MM.1S (cell line): Measurements from ENCODE around the gene RAPGEF2.

Experiments used
- DNase-seq: peaks from one replicate; pipeline ENCODE4 v3.0.0-alpha.2; 2015
- H2AFZ ChIP-seq: fragments of 300-600 bp; sonication (generic); 2 replicates; pipeline ENCODE4 v1.6.0; 2016; ENCODE audit warnings: antibody characterized with exemption, low read length
- H3F3A ChIP-seq: fragments of 300-600 bp; sonication (generic); 2 replicates; pipeline ENCODE4 v1.6.1; 2016; ENCODE audit warnings: mild to moderate bottlenecking, antibody characterized with exemption, low read length, moderate library complexity, mixed read lengths; ENCODE audit not compliant: insufficient read depth
- H3K27ac ChIP-seq: fragments of 300-600 bp; sonication (generic); 2 replicates; pipeline ENCODE4 v1.5.1; 2016; ENCODE audit warnings: mild to moderate bottlenecking, low read length
- H3K27me3 ChIP-seq: fragments of 300-600 bp; sonication (generic); replicated peaks from 2 replicates; pipeline ENCODE4 v1.6.0; 2016; ENCODE audit warnings: low read length; ENCODE audit not compliant: insufficient read depth
- H3K36me3 ChIP-seq: fragments of 300-600 bp; sonication (generic); replicated peaks from 2 replicates; pipeline ENCODE4 v1.6.1; 2016; ENCODE audit warnings: mild to moderate bottlenecking, low read length, mixed read lengths; ENCODE audit not compliant: insufficient read depth
- H3K4me1 ChIP-seq: fragments of 300-600 bp; sonication (generic); 2 replicates; pipeline ENCODE4 v1.6.1; 2016; ENCODE audit warnings: low read length, mixed read lengths
- H3K4me2 ChIP-seq: fragments of 300-600 bp; sonication (generic); 2 replicates; pipeline ENCODE4 v1.6.0; 2016; ENCODE audit warnings: low read depth, low read length
- H3K4me3 ChIP-seq: fragments of 300-600 bp; sonication (generic); 2 replicates; pipeline ENCODE4 v1.5.1; 2016; ENCODE audit warnings: low read length, mixed read lengths
- H3K79me2 ChIP-seq: fragments of 300-600 bp; sonication (generic); 2 replicates; pipeline ENCODE4 v1.6.1; 2016; ENCODE audit warnings: mixed run types, low read length, mixed read lengths
- H3K9ac ChIP-seq: fragments of 300-600 bp; sonication (generic); 2 replicates; pipeline ENCODE4 v1.6.1; 2016; ENCODE audit warnings: low read length, mixed read lengths
- H3K9me2 ChIP-seq: fragments of 300-600 bp; sonication (generic); replicated peaks from 2 replicates; pipeline ENCODE4 v1.6.1; 2016; ENCODE audit warnings: mild to moderate bottlenecking, low read length, mixed read lengths; ENCODE audit not compliant: insufficient read depth
- H3K9me3 ChIP-seq: fragments of 300-600 bp; sonication (generic); replicated peaks from 2 replicates; pipeline ENCODE4 v1.6.1; 2016; ENCODE audit warnings: mild to moderate bottlenecking, low read length, mixed read lengths; ENCODE audit not compliant: insufficient read depth
- H4K20me1 ChIP-seq: fragments of 300-600 bp; sonication (generic); 2 replicates; pipeline ENCODE4 v1.6.1; 2016; ENCODE audit warnings: mild to moderate bottlenecking, low read length, moderate library complexity, mixed read lengths; ENCODE audit not compliant: insufficient read depth
- EZH2 ChIP-seq: fragments of 300-600 bp; sonication (generic); optimal IDR thresholded peaks from 2 replicates; pipeline ENCODE3; 2017; ENCODE audit warnings: low read depth, mild to moderate bottlenecking, antibody characterized with exemption, low read length, mixed read lengths
- EZH2phosphoT487 ChIP-seq: fragments of 300-600 bp; sonication (generic); IDR thresholded peaks from 2 replicates; pipeline ENCODE4 v1.6.1; 2018; ENCODE audit warnings: antibody characterized with exemption, low read length
- TF ChIP-seq, protein P1 (sequence below): fragments of 300-600 bp; sonication (generic); IDR thresholded peaks from 2 replicates; pipeline ENCODE4 v1.5.1; 2016; ENCODE audit warnings: antibody characterized with exemption, low read length, mixed read lengths

The RAPGEF2 gene

DNA sequence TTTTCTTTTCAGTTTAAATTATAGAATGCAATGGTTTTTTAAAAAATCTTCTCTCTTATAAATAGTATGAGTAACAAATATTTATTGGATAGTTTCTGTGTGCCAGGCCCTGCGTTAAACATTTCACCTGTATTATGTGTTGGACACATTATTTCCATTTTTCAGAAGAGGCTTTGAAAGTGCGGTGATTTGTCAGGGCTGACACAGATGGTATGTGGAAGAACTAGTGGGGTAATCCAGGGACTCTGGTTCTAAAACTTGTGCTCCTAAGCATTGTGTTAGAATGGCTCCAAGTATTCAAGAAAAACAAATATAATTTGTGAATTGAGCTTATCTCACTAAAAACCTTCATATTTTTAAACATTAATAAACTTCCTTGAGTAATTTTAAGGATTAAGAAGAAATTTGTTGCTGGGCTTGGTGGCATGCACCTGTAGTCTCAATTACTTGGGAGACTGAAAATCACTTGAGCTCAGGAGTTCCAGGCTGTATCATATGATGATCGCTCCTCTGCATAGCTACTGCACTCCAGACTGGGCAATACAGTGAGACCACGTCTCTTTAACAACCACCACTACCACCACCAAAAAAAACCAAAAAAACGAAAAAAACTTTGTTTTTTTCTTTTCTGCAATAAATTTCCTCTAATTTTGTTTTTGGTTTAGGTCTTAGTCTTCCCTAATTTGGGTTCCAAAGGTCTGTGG, 40.0 kb downstream of the RAPGEF2 start:
- TF ChIP-seq EZH2phosphoT487: no peak
- Histone ChIP-seq H3K4me1 (no peaks in the 10 kb centered on the region), H3K4me3 (no peak overlapping the region), H3K27ac (no peak overlapping the region), H3F3A (no peaks in the 10 kb centered on the region), H3K79me2 (peaks cover 18% of the 10 kb centered on the region; the same call in 1 of the 2 replicates), H3K36me3 (no peaks in the 10 kb centered on the region), H3K9me3 (no peaks in the 10 kb centered on the region), H3K27me3 (no peaks in the 10 kb centered on the region), H4K20me1 (no peaks in the 10 kb centered on the region), H2AFZ (no peak overlapping the region), H3K4me2 (no peak overlapping the region), H3K9me2 (no peaks in the 10 kb centered on the region), H3K9ac (no peak overlapping the region)
- no peak for DNase-seq

DNA sequence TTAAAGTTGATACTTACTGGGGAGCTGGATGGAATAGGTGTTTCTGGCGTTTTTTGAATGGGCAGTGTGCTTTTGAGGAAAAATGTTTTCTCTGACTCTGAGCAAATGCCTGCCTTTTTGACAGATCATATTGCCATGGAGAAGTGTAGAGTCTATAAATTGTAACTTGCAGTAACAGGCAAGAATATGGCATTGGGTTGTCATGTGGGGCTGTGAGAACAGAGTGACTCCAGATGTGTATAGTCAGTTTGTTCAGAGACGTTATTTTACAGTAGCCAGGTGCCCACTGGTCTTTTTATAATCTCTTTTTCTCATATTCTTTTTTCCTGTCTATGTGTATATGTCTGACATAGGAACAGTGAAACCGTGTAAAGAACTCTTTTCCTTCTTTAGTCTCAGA, 40.8 kb downstream of the RAPGEF2 start:
- Histone ChIP-seq H3K4me2 (no peak overlapping the region), H3F3A (no peaks in the 10 kb centered on the region), H3K27ac (no peak overlapping the region), H3K4me3 (no peak overlapping the region), H4K20me1 (no peaks in the 10 kb centered on the region), H3K4me1 (no peaks in the 10 kb centered on the region), H3K27me3 (no peaks in the 10 kb centered on the region), H3K36me3 (no peaks in the 10 kb centered on the region), H3K9me3 (no peaks in the 10 kb centered on the region), H3K79me2 (peaks cover 18% of the 10 kb centered on the region; the same call in 1 of the 2 replicates), H3K9ac (no peak overlapping the region), H2AFZ (no peak overlapping the region), H3K9me2 (no peaks in the 10 kb centered on the region)
- no peak for DNase-seq
- TF ChIP-seq, protein P1, sequence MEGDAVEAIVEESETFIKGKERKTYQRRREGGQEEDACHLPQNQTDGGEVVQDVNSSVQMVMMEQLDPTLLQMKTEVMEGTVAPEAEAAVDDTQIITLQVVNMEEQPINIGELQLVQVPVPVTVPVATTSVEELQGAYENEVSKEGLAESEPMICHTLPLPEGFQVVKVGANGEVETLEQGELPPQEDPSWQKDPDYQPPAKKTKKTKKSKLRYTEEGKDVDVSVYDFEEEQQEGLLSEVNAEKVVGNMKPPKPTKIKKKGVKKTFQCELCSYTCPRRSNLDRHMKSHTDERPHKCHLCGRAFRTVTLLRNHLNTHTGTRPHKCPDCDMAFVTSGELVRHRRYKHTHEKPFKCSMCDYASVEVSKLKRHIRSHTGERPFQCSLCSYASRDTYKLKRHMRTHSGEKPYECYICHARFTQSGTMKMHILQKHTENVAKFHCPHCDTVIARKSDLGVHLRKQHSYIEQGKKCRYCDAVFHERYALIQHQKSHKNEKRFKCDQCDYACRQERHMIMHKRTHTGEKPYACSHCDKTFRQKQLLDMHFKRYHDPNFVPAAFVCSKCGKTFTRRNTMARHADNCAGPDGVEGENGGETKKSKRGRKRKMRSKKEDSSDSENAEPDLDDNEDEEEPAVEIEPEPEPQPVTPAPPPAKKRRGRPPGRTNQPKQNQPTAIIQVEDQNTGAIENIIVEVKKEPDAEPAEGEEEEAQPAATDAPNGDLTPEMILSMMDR: no peak
- no peak for TF ChIP-seq EZH2phosphoT487
- TF ChIP-seq EZH2: no peak

DNA sequence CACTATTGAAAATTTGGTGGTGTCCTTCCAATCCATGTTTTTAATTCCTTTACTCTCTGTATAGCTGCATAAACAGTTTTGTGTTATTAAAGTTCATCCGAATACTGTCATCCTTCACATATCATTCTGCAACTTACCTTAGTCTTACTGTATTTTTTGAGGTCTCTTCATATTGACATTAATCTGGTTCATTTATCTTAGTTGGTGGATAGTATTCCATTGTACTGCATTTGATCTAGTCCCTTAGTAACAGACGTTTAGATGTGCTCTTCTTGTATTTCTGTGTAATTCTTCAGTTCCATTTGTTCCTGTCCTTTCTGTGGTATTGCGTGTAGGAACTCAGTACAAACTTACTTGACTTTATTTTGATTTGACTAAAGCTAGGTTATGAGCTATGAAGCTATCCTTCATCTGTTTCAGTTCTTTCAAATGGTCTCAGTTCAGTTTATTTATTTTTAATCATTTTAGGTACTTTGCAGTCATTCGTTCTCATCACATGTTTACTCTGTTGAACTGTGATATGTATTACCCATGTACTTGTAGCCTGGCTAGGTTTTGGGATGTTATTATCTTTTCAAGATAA, 41.3 kb downstream of the RAPGEF2 start:
- H3K4me1 ChIP-seq: no peaks in the 10 kb centered on the region
- H3K9ac ChIP-seq: no peak overlapping the region
- TF ChIP-seq EZH2phosphoT487 (no peak), EZH2 (no peak)
- TF ChIP-seq, protein P1: no peak
- H3K4me3 ChIP-seq: no peak overlapping the region
- no peak overlapping the region for H3K4me2 ChIP-seq
- H3K9me2 ChIP-seq: no peaks in the 10 kb centered on the region
- H3K36me3 ChIP-seq: no peaks in the 10 kb centered on the region
- H4K20me1 ChIP-seq: no peaks in the 10 kb centered on the region
- H3K9me3 ChIP-seq: no peaks in the 10 kb centered on the region
- H3K27me3 ChIP-seq: no peaks in the 10 kb centered on the region
- H3F3A ChIP-seq: no peaks in the 10 kb centered on the region
- DNase-seq: no peak
- no peak overlapping the region for H2AFZ ChIP-seq
- H3K79me2 ChIP-seq: peaks cover 14% of the 10 kb centered on the region; the same call in 1 of the 2 replicates
- H3K27ac ChIP-seq: no peak overlapping the region
